AG09309 (cell line): ENCODE measurements around the gene ESM1.

Experiments used
- DNase-seq: peaks from one replicate; pipeline ENCODE4 v3.0.0-alpha.2; 2010; ENCODE audit warnings: low read depth
- H3K4me3 ChIP-seq: 2 replicates; pipeline ENCODE4 v1.5.1; 2011; ENCODE audit warnings: mild to moderate bottlenecking, low read depth, low read length, moderate library complexity; ENCODE audit not compliant: control insufficient read depth
- CTCF ChIP-seq: IDR thresholded peaks from 2 replicates; pipeline ENCODE4 v1.5.1; 2011; ENCODE audit warnings: mild to moderate bottlenecking, low read depth, low read length, inconsistent platforms; ENCODE audit not compliant: insufficient read depth, control insufficient read depth; ENCODE audit errors: missing control alignments

The ESM1 gene

GRCh38 chr5:54985301-54986268, at the start of gene ESM1:
Gene ESM1 (minus strand): TSS chr5:54985593. CDS start chr5:54985517, 76 bp downstream.
- TF ChIP-seq CTCF: peak; percentile 4
- peak within 1 kb of the TSS; percentile 42 for H3K4me3 ChIP-seq
- DNase-seq: peak; percentile 34

- DNase-seq: no peak
- H3K4me3 ChIP-seq: no peak overlapping the region
- no peak for TF ChIP-seq CTCF
Observed at GRCh38 chr5:55033568-55033967, 48.2 kb upstream of the ESM1 start.

GRCh38 chr5:55031492-55031891, 46.1 kb upstream of the ESM1 start:
- no peak for DNase-seq
- H3K4me3 ChIP-seq: no peak overlapping the region
- TF ChIP-seq CTCF: no peak

- DNase-seq: no peak
- no peak for TF ChIP-seq CTCF
- no peak overlapping the region for H3K4me3 ChIP-seq
Observed at GRCh38 chr5:55030676-55031369, 45.4 kb upstream of the ESM1 start.

- no peak for DNase-seq
- no peak for TF ChIP-seq CTCF
- H3K4me3 ChIP-seq: no peak overlapping the region
Observed at GRCh38 chr5:55030220-55030619, 44.8 kb upstream of the ESM1 start.

- H3K4me3 ChIP-seq: no peak overlapping the region
- TF ChIP-seq CTCF: no peak
- DNase-seq: no peak
Observed at GRCh38 chr5:55027595-55027994, 42.2 kb upstream of the ESM1 start.
